Thoracic aorta (tissue), 2 donors: ENCODE data around the gene TRIM28. TPM values are rescaled to one million over a fixed set of nuclear protein-coding genes. Genes with fewer than 3 reads are reported as not detected.

Source experiments
- ATAC-seq: fragments of 150-250 bp; one replicate; pipeline ENCODE4 v1.8.0; 2017; ENCODE audit warnings: low read depth; ENCODE audit not compliant: insufficient number of reproducible peaks, low FRiP score
- DNase-seq: peaks from one replicate; pipeline ENCODE4 v3.0.0-alpha.2; 2020; ENCODE audit warnings: low spot score
- H3K27ac ChIP-seq, 2 donors: fragments of 200-600 bp; sonication (generic); 1 replicate in 1 of 2; 2 replicates in 1 of 2; pipeline ENCODE4 v1.5.1; 2016; ENCODE audit warnings: mild to moderate bottlenecking in 2 of 2, moderate library complexity in 2 of 2
- H3K27me3 ChIP-seq: fragments of 200-600 bp; sonication (generic); replicated peaks from 2 replicates; pipeline ENCODE4 v1.6.0; 2016; ENCODE audit warnings: mild to moderate bottlenecking; ENCODE audit not compliant: insufficient read depth
- H3K36me3 ChIP-seq: fragments of 200-600 bp; sonication (generic); one replicate; pipeline ENCODE4 v1.5.1; 2016
- H3K4me1 ChIP-seq, 2 donors: fragments of 200-600 bp; sonication (generic); 1 replicate in 1 of 2; 2 replicates in 1 of 2; pipeline versions ENCODE4 v1.5.1 to v1.6.0; 2016; ENCODE audit warnings: low read depth in 2 of 2, mild to moderate bottlenecking in 1 of 2; ENCODE audit not compliant: control insufficient read depth in 1 of 2
- H3K4me3 ChIP-seq: fragments of 200-600 bp; sonication (generic); 2 replicates; pipeline ENCODE4 v1.5.1; 2016; ENCODE audit warnings: mild to moderate bottlenecking
- H3K9me3 ChIP-seq: fragments of 200-600 bp; sonication (generic); 2 replicates; pipeline ENCODE4 v1.5.1; 2016
- CTCF ChIP-seq: fragments of 200-600 bp; sonication (generic); IDR thresholded peaks from one replicate; pipeline ENCODE4 v1.5.1; 2019; ENCODE audit warnings: antibody characterized with exemption
- total RNA-seq, 2 donors: library from RNA; depleted of rRNA; stranded (reverse); fragments of >200 nt; gene quantifications; one replicate each; pipeline versions ENCODE4 v1.1.0 to v1.2.3, GENCODE V29; 2016

The TRIM28 gene
- total RNA-seq, 2 donors from 2014 or later = 192 to 204 TPM

- DNase-seq (no peak), ATAC-seq (no peak)
- Histone ChIP-seq H3K4me3 (peak overlapping the region; percentile 65), H3K27ac (peak overlapping the region; percentile 17 to 47), H3K27me3 (no peaks in the 10 kb centered on the region), H3K36me3 (peaks cover 21% of the 10 kb centered on the region), H3K9me3 (no peaks in the 10 kb centered on the region), H3K4me1 (peaks cover 8 to 23% of the 10 kb centered on the region in 2 donors)
- no peak for TF ChIP-seq CTCF
Measured at GRCh38 chr19:58513213-58513693, 30.6 kb upstream of the TRIM28 start.

GRCh38 chr19:58513694-58514563 lies 29.9 kb upstream of the TRIM28 start:
- Histone ChIP-seq H3K36me3 (peaks cover 21% of the 10 kb centered on the region), H3K4me3 (peak overlapping the region; percentile 65), H3K9me3 (no peaks in the 10 kb centered on the region), H3K27ac (peak overlapping the region; percentile 17 to 47), H3K27me3 (no peaks in the 10 kb centered on the region), H3K4me1 (peaks cover 13 to 30% of the 10 kb centered on the region in 2 donors)
- DNase-seq (no peak), ATAC-seq (peak; percentile 44)
- TF ChIP-seq CTCF = peak; percentile 75

DNA sequence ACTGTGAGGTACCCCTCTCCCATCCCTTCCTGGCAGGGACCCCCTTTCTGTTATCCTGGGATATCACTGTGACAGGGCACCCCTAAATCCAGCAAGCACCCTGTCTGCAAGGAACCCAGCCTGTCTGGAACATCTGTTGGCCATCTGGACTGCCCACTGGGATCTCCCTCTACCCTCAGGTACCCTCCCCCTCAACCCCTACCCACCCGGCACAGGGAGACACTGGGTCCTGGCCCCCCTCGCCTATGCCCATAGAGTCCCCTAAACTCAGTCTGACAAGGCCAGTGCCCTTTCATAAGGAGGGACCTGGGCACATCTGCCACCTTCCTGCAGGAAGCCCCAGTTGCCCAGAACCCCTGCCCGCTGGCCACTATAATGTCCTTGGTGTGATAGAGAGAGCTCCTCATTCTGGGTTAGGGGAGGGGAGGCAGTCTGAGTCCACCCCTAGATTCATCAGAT lies 29.3 kb upstream of the TRIM28 start:
- H3K4me1 ChIP-seq = peaks cover 13 to 31% of the 10 kb centered on the region in 2 donors

DNA sequence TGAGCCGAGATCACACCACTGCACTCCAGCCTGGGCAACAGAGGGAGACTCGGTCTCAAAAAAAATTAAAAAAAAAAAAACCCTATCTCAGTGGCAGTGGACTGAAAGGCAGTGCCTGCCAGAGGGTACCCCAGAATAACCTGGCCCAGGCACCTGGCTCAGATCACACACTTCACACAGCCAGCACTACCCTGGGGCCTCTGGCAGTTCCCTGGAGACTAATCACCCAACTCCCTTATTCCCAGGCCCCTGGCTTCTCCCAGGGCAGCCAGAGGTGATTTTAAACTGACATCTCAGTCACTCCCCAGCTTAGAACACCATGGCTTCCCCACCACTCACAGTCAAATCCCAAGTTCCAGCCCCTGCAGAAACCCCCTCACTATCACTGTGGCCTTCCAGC lies 28.6 kb upstream of the TRIM28 start:
- TF ChIP-seq CTCF = no peak
- H3K9me3 ChIP-seq = no peaks in the 10 kb centered on the region
- H3K27me3 ChIP-seq = no peaks in the 10 kb centered on the region
- DNase-seq (no peak), ATAC-seq (no peak)
- H3K36me3 ChIP-seq = peaks cover 21% of the 10 kb centered on the region
- no peak overlapping the region for H3K4me3 ChIP-seq
- no peak overlapping the region for H3K27ac ChIP-seq
- H3K4me1 ChIP-seq = peaks cover 13 to 33% of the 10 kb centered on the region in 2 donors

More for the DNA sequence above, 29.3 kb upstream of the TRIM28 start:
- peaks cover 21% of the 10 kb centered on the region for H3K36me3 ChIP-seq
- DNase-seq (no peak), ATAC-seq (no peak)
- no peak for TF ChIP-seq CTCF
- peak overlapping the region; percentile 65 for H3K4me3 ChIP-seq
- H3K27ac ChIP-seq = no peak overlapping the region
- no peaks in the 10 kb centered on the region for H3K9me3 ChIP-seq
- no peaks in the 10 kb centered on the region for H3K27me3 ChIP-seq

GRCh38 chr19:58516246-58516836 lies 27.5 kb upstream of the TRIM28 start:
- no peak for TF ChIP-seq CTCF
- H3K4me1 ChIP-seq = peaks cover 13 to 38% of the 10 kb centered on the region in 2 donors
- no peaks in the 10 kb centered on the region for H3K27me3 ChIP-seq
- no peak for ATAC-seq
- H3K9me3 ChIP-seq = no peaks in the 10 kb centered on the region
- DNase-seq = no peak
- H3K36me3 ChIP-seq = peaks cover 21% of the 10 kb centered on the region
- H3K4me3 ChIP-seq = no peak overlapping the region
- H3K27ac ChIP-seq = no peak overlapping the region
